ENCODE data around the gene MDFI. TPM values are rescaled to one million over a fixed set of nuclear protein-coding genes. Genes with fewer than 3 reads are reported as not detected.

The MDFI gene
- total RNA-seq, 2 experiments from 2014 or later: not detected

DNA sequence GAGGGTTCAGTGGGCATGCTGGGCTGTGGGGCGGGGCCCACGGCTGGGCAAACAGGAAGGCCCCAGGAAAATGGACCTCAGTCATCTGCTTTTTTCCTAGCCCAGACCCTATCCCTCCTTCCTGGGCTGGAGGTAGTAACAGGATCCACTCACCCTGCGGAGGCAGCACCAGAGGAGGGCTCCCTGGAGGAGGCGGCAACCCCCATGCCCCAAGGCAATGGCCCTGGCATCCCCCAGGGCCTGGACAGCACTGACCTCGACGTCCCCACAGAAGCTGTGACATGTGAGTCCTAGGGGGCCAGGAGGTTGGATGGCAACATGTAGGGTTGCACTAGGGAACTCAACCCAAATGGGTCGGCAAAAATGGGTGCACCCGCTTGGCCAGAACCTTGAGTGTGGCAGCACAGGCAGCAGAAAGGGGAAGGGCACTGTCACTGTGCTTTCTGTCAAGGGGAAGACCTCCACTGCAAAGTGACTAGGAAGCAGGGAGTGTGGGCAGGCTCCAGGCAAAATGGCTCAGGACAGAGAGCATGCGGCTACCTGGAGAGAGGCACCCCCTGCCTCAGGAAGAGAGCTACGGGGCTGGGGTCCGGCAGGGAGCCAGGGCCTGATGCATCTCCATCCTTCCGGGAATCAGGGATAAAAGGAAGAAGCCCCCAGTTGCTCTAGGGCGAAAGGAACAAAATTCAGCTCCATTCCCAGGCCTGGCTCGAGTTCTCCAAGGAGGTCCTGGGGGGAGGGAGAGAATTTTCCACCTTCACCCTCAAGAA lies 7.9 kb downstream of the MDFI start:
- CTCF ChIA-PET: no interaction called here
- DNase-seq: no peak
- POLR2A ChIA-PET: no interaction called here
- Mint-ChIP-seq H3K27me3 (peaks cover 4% of the 10 kb centered on the region), H3K36me3 (ENCODE audit: low read depth) (no peaks in the 10 kb centered on the region), H3K9me3 (no peaks in the 10 kb centered on the region), H3K27ac (no peak overlapping the region), H3K4me3 (no peak overlapping the region), H3K4me1 (ENCODE audit: low read depth) (no peaks in the 10 kb centered on the region)
- intact Hi-C loops (cut with micrococcal nuclease): no loop called here
- TF ChIP-seq, protein P1, sequence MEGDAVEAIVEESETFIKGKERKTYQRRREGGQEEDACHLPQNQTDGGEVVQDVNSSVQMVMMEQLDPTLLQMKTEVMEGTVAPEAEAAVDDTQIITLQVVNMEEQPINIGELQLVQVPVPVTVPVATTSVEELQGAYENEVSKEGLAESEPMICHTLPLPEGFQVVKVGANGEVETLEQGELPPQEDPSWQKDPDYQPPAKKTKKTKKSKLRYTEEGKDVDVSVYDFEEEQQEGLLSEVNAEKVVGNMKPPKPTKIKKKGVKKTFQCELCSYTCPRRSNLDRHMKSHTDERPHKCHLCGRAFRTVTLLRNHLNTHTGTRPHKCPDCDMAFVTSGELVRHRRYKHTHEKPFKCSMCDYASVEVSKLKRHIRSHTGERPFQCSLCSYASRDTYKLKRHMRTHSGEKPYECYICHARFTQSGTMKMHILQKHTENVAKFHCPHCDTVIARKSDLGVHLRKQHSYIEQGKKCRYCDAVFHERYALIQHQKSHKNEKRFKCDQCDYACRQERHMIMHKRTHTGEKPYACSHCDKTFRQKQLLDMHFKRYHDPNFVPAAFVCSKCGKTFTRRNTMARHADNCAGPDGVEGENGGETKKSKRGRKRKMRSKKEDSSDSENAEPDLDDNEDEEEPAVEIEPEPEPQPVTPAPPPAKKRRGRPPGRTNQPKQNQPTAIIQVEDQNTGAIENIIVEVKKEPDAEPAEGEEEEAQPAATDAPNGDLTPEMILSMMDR (IDR thresholded peaks at IDR 0.05): no peak
- ATAC-seq: no peak

DNA sequence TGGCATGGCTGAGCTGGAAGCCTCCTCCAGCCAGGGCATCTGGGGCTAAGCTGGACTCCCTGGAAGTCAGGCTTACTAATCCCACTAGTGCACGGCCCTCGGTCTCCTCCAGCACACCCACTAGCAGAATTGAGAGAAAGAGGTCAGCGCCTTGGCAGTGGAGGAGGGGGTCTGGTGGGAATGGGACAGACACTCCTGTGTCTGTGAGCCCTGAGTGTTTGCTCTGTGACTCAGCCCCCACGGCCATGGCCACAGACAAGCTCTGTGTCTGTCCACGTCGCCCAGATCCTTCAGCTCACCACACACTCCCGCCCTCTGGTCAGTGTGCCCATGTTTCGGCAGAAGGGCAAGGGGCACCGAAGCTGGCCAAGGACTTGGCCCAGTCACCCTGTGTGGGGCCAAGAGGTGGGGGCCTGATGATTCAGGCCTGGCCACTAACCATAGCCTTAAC lies 8.8 kb downstream of the MDFI start:
- no peaks in the 10 kb centered on the region for H3K4me1 Mint-ChIP-seq (ENCODE audit: low read depth)
- no peaks in the 10 kb centered on the region for H3K36me3 Mint-ChIP-seq (ENCODE audit: low read depth)
- intact Hi-C loops (cut with micrococcal nuclease): no loop called here
- H3K4me3 Mint-ChIP-seq: no peak overlapping the region
- POLR2A ChIA-PET: no interaction called here
- DNase-seq: no peak
- H3K9me3 Mint-ChIP-seq: no peaks in the 10 kb centered on the region
- ATAC-seq: no peak
- H3K27me3 Mint-ChIP-seq: peaks cover 1% of the 10 kb centered on the region
- TF ChIP-seq, protein P1 (IDR thresholded peaks at IDR 0.05): no peak
- CTCF ChIA-PET: interaction anchor here (0.8 to 1.5 kb wide), 3 partner anchors 35 to 41 kb away, joined by 4 read pairs; no protein-coding TSS in a partner anchor
- no peak overlapping the region for H3K27ac Mint-ChIP-seq

DNA sequence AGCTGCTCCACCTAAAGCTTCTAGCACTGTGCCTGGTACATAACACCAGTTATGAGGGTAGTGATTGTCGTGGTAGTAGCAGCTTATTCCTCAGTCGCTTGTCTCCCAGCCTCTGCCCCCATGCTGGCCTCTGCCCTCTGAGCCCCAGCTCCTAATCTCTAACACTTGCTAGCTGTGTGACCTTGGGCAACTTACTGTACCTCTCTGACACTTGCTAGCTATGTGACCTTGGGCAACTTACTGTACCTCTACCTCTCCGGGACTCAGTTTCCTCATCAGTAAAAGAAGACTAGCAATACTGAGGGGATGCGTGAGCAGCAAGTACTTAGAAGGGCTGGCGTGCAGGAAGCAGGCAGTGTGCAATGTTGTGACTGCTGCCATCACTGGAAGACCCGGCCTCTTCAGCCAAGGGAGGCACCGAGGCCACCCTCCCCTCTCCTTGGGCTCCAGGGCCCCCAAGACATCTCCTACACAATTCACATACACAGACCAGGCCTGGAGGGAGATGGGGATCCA lies 9.9 kb downstream of the MDFI start:
- TF ChIP-seq, protein P1 (IDR thresholded peaks at IDR 0.05): no peak
- intact Hi-C loops (cut with micrococcal nuclease): no loop called here
- Mint-ChIP-seq H3K27ac (no peak overlapping the region), H3K36me3 (ENCODE audit: low read depth) (no peaks in the 10 kb centered on the region), H3K4me1 (ENCODE audit: low read depth) (no peaks in the 10 kb centered on the region), H3K27me3 (peaks cover 1% of the 10 kb centered on the region), H3K4me3 (no peak overlapping the region), H3K9me3 (no peaks in the 10 kb centered on the region)
- POLR2A ChIA-PET: no interaction called here
- CTCF ChIA-PET: interaction anchor here (1.2 to 1.5 kb wide), 2 partner anchors 34 to 42 kb away, joined by 4 read pairs; no protein-coding TSS in a partner anchor
- DNase-seq (no peak), ATAC-seq (no peak)

DNA sequence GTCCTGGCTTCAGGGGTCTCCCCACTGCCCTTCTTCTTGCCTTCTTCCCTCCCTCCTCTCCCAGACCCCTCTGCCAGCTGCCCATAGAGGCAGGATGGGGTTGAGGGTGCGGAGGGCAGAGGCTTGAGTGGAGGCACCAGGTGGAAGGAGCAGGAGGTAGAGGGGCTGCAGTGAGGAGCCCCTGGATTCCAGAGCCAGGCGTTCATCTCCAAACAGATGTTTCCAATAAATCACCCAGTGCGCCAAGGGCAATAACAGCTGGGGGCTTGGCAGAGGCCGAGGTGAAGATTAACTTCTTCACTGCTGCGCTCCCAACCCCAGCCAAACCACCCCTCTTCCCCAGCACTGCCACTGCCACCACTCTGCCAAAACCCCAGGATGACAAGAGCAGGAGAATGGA lies 10.7 kb downstream of the MDFI start:
- intact Hi-C loops (cut with micrococcal nuclease): no loop called here
- CTCF ChIA-PET: no interaction called here
- POLR2A ChIA-PET: no interaction called here

DNA sequence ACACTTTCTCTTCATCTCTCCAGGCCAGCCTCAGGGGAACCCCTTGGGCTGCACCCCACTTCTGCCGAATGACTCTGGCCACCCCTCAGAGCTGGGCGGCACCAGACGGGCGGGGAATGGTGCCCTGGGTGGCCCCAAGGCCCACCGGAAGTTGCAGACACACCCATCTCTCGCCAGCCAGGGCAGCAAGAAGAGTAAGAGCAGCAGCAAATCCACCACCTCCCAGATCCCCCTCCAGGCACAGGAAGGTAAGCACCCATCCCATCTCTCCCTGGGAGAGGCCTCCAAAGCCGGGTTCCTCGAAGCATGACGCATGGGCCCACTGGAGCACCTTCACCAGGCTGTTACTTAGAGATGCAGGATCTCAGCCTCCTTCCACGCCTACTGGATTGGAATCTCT lies 11.3 kb downstream of the MDFI start:
- Mint-ChIP-seq H3K4me3 (no peak overlapping the region), H3K27ac (no peak overlapping the region), H3K36me3 (ENCODE audit: low read depth) (no peaks in the 10 kb centered on the region), H3K4me1 (ENCODE audit: low read depth) (no peaks in the 10 kb centered on the region), H3K27me3 (peaks cover 1% of the 10 kb centered on the region), H3K9me3 (no peaks in the 10 kb centered on the region)
- DNase-seq: no peak
- POLR2A ChIA-PET: no interaction called here
- no peak for ATAC-seq
- intact Hi-C loops (cut with micrococcal nuclease): no loop called here
- CTCF ChIA-PET: no interaction called here
- TF ChIP-seq, protein P1 (IDR thresholded peaks at IDR 0.05): no peak

More for the DNA sequence above, 10.7 kb downstream of the MDFI start:
- Mint-ChIP-seq H3K27ac (no peak overlapping the region), H3K27me3 (peaks cover 1% of the 10 kb centered on the region), H3K4me3 (no peak overlapping the region), H3K36me3 (ENCODE audit: low read depth) (no peaks in the 10 kb centered on the region), H3K4me1 (ENCODE audit: low read depth) (no peaks in the 10 kb centered on the region), H3K9me3 (no peaks in the 10 kb centered on the region)
- TF ChIP-seq, protein P1 (IDR thresholded peaks at IDR 0.05): no peak
- DNase-seq (no peak), ATAC-seq (no peak)
